ENCODE results near the gene C12orf60.
"Not testable (repeated sequence)": the region's sequence is repeated elsewhere in the genome, so short reads cannot be mapped to it uniquely, and the experiment has no call there.

C12orf60 gene

DNA sequence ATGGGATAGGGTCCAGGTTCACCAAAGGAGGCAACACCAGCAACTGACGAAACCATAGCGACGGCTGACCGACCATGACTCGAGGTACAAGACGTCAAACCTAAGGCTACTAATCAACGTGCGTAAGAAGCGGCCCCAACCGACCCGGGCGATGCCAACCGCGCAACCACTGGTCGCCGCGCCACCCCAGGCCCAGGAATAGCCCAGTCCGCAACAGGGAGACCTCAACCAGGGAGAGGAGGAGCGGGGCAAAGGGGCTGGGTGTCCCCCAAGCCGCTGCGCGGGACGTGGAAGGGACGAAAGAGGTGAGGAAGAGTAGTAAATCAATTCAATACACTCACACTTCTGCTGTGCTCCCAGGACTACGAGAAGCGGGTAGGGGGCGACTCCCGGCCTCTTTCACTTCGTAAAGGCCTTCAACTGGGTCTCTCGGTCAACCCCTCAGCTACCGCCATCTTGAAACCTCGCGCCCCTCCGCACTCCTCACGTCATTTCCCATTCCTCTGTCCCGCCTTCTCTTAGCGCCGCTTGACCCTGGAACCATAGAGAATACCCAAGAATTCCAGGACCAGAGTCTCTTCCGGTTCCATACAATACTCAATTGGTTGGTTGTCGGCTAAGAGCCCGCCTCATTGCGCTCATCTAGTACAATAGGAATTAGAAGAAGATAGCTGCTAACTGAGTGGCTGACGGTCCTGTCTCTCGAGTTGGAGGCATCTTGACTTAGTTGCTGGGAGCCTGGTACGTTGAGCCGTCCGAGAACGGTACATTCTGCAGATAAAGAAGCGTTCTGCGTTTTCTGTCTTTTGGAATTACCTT, at the start of gene C12orf60, which contains the start of gene WBP11:
Gene C12orf60, plus strand, starts transcription at position 660 of the 819 bp plus-strand sequence. CDS start 19,266 bp downstream, outside the sequence.
Gene WBP11, minus strand, starts transcription at position 468 of the 819 bp plus-strand sequence. CDS start 2,095 bp downstream, outside the sequence.
- peak; percentile 80 for DNase-seq (ENCODE audit: low read depth)

DNA sequence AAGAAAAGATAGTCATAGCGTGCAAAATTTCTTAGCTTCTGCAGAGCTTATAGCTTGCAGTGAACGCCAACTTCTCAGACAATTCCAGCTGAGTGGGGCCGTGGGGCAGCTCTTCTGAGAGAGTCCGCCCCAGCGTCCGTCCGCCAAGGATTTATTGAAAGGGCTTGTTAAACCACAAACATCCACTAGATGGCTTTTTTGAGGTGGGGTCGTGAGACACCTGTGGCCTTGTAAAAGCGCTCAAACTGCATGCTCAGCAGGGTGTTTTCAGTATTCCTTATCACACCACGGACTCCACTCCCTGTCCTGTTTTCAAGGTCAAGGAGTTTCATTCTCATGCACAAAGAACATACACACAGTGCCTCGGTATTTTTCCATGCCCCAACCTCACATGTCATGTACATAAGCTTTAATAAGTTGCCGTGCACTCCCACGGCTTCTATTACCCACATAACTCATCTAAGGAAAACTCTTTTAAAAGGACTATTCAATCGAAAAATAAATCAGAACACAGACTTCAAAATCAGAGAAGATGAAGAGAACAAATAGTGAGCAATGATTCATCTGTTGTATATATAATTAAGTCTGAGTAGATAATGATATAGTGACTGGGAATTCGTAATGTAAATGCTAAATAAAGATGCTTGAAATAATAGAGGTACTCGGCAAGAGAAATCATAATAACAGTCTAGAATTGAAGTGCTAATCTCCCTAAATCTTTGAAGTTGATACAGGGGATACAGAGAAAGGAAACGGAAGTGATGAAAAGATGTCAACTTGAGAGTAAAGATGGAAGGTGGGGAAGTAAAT, 46.9 kb upstream of the C12orf60 start:
- no peak for DNase-seq (ENCODE audit: low read depth)

- DNase-seq (ENCODE audit: low read depth) = not testable (repeated sequence)
Measured at GRCh38 chr12:14759711-14760280, 43.7 kb upstream of the C12orf60 start.

- no peak for DNase-seq (ENCODE audit: low read depth)
Measured at GRCh38 chr12:14765398-14765797, 38.1 kb upstream of the C12orf60 start.

DNA sequence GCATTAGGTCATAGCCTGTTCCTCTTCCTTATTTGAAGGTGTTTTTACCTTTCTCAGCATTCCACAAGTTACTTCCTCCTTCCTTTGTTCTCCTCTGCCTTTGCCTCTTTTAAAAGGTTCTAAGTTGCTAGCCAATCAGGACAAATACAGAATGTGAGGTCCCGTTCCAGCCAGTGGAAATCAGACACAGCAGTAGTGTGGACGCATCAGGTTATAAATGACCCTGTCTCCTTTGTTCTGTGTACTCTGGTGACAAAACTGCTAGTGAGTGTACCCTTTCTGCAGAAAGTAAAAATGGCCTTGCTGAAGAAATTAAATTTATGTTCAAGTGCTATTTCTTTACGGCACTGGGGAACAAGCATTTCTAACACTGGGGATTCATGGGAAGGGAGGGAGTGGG, 37.5 kb upstream of the C12orf60 start:
- not testable (repeated sequence) for DNase-seq (ENCODE audit: low read depth)

DNA sequence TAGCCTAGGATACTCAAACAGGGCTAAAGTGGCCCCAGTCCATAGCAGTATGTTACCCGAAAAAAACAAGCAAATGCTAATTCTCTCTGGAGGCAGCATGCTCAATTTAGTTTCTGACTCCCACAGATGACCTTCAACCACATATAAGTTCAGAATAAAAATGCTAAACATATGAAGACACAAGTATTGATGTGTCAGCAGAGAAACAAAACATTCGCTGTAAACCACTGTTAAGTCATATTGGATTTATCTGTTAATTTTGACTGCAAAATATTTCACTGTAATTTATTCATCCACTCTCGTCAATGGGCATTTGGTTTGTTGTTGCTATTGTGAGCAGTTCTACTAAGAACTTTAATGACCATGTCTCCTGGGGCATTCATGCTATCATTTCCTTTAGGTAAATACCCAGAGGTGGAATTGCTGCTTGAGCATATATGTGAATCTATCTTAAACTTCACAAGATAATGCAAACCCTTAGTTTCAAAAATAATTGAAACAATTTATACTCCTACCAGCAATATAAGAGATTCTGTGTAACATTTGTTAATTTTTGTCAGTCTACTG, 36.7 kb upstream of the C12orf60 start:
- DNase-seq (ENCODE audit: low read depth) = no peak

GRCh38 chr12:14767617-14768016, 35.9 kb upstream of the C12orf60 start:
- no peak for DNase-seq (ENCODE audit: low read depth)

DNA sequence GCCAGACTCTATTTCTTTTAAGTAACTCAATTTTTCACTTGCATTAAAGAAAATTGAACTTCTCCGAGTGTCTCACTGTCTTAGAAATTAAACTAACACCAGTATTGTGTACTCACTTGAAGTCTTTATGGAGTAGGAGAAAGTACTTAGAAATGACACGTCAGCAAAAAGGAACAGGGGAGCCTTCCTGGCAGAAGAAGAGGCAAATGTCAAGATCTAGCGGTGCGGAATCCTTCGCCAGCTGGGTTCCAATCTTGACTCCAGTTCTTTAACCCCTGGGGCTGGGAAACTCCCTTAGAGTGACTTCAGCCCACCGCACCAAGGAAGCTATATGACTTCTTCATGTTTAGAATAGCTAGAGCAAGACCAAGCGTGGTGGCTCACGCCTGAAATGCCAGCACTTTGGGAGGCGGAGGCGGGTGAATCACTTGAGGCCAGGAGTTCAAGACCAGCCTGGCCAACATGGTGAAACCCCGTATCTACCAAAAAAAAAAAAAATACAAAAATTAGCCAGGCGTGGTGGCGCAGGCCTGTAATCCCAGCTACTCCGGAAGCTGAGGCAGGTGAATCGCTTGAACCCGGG, 34.6 kb upstream of the C12orf60 start:
- DNase-seq (ENCODE audit: low read depth) = no peak

DNA sequence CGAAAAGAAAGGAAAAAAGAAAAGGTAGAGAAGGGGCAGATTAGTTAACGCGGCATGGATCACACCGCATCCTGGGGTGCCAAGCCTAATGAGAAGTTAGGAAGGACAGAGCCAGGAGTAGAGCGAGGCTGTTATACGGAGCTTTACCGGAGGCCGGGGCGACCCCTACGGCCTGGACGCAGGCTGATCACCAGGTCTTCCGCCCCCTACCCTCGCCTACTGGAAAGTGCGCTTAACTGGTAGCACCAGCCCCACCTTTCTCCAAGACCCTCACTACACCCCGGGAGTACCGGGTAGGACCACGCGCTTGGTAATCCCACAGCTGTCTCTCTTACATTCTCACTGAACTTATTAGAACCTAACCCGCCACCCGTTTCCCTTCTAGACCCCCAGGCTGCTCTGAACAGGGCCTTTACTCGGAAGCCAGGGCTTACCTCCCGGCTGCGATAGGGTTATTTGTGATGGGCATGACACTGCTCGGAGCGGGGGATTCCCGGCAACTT, 34.0 kb upstream of the C12orf60 start:
- DNase-seq (ENCODE audit: low read depth) = no peak

DNA sequence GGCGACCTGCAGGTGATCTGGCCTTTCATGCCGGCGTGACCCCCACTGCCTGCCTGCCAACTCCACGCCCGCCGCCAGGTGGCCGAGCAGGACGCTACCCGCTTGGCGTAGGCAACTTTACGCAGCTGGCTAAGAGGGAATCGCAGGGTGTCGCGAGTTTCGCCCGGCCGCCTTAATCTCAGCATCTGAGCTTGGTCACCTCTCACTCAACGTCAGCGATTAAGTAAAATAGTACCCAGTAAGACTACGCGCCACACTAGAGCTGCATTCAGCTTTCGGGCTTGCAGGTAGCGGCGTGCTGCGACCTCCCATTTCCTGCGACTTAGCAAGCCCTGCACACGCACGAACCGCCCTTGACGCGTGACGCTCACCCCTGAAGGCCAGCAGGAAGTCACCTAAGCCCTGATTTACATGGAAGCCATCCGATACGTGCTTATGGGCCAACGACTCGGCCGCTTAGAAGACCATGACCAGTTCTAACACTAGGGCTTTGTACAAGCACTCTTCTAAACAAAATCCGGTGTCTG, 33.4 kb upstream of the C12orf60 start:
- peak; percentile 76 for DNase-seq (ENCODE audit: low read depth)

DNA sequence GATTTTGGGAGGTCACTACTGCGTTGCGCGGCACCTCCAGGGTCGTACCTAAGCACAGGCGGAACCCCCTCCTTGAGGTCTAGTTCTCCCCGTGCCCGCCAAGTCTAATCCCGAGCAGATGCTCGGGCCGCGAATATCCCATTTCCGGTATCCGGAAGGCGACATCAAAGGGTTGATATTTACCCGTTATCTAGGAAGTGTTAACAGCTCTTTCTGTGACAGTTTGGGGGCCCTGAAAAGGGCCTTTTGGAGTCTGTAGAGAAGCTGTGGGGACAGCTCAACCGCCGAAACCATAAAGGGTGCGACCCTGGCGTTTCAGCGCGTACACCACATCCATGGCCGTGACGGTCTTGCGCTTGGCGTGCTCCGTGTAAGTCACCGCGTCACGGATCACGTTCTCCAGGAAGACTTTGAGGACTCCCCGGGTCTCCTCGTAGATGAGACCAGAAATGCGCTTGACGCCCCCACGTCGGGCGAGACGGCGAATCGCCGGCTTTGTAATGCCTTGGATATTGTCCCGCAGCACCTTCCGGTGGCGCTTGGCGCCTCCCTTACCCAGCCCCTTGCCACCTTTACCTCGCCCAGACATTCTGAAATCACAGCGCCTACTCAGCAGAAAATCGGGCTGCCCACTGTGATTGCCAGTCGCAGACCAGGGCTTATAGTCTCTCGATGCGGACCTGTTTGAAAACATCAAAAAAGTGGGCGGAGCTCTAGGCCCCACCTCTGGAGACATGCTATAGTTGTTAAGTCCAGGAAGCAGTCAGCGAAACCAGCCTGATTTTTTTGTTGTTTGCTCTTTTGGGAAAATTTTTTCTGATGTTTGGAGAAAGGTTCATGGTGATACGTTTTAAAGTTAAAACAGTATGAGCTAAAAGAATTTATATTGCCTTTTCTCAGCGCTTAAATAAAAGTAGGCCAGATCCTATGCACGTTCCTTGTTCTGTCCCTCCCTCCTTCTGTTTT, 32.7 kb upstream of the C12orf60 start:
- DNase-seq (ENCODE audit: low read depth) = peak; percentile 91

DNA sequence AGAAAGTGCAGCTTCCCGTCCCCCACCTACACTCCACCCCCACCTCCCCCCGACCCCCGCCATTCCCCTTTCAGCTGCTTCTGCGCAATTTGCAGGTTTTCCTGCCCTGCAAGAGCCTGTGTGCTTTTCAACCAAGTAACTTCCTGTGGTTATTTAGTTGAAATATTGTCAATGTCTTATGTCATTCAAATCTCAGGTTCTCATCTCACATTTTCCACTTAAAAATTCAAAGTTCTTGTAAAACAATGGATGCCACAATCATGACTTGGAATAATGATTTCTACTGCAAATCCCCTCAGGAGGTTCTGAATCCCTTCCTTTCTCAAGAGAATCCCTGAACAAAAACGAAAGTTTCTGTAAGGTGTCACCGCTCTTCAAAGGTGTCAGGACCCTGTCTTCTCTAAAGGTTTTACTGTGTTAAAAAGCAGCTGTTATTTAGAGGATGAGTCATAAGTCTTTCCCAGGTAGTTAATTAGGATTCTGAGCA, 31.8 kb upstream of the C12orf60 start:
- DNase-seq (ENCODE audit: low read depth) = peak; percentile 36

DNA sequence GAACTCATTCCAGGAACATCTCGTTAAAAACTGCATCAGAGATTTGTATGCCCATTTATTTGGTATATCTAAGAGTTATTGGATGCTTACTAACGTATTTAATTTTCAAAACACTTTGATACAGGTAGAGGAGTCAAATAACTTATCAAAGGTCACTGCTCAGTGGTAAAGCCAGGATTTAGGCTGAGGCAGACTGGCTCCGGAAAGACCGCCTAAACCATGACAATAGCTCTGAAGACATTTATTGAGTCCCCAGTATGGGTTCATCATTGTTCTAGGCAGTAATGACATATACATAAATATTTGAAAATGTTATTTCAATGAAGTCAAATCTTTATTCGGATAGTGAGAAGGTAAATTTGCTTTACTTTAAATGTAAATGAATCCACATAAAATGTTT, 30.5 kb upstream of the C12orf60 start:
- no peak for DNase-seq (ENCODE audit: low read depth)

DNA sequence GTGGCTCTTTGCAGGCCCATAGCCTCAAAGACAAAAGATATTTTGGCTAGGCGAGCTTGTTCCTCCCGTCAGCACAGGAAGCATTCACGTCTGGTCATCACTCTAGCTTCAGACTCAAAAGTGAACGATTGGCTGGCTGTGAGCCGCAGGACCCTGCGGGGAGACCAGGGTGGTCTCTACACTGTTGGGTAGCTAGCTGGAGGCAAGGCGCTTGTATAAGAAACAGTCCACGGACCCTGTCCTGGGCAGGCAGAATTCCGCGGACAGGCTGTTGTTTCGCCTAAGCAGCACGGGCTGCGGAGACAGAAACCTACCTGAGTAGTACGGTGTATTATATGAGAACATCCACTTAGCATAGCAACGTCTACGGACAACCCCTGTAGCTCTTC, 29.8 kb upstream of the C12orf60 start:
- DNase-seq (ENCODE audit: low read depth) = peak; percentile 23

- peak; percentile 69 for DNase-seq (ENCODE audit: low read depth)
Measured at GRCh38 chr12:14774074-14774905, 29.2 kb upstream of the C12orf60 start.

DNA sequence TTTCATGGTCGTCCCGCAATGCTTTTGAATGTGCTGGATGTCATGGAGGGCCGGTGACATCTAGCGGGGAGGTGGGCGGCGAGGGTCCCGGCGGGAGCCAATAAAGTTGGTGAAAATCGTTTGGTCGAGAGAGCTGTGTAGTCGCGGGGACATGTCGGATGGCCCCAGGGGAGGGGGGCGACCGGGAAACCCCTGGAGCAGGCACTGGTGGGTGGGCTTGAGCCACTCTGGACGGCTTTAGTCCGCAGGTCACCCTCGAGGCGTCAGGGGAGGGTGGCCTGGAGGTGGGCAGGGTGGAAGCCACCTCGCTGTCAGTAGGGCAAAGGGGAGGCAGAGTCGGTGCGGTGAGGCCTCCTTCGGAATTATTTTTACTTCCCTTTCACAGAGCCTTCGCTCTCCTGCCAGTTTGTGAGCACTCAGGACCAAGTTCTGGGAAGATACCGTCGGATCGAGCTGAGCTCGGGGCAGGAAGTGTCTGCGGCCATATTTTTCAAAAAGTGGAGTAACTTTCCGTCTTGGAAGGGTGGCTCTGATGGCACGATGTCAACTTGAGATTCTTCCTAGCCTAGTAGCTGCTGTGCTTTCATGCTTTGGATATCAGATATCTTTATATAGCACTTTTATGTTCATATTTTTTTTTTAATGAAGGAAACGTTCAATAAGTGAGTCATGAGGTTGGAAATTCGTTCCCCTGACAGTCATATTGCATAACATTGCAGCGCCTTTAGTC, 28.4 kb upstream of the C12orf60 start:
- no peak for DNase-seq (ENCODE audit: low read depth)

GRCh38 chr12:14775636-14775980, 27.9 kb upstream of the C12orf60 start:
- DNase-seq (ENCODE audit: low read depth) = no peak

GRCh38 chr12:14776236-14776961, 27.1 kb upstream of the C12orf60 start:
- no peak for DNase-seq (ENCODE audit: low read depth)
